HG03066 (cell line): Measurements from ENCODE around the gene ZFAND6.
"Not testable (repeated sequence)": the region's sequence is repeated elsewhere in the genome, so short reads cannot be mapped to it uniquely, and the experiment has no call there.

Experiments
- ATAC-seq: cut with Tn5 transposase; IDR thresholded peaks from one replicate; pipeline ENCODE4 v1.9.1; 2021; ENCODE audit warnings: low read depth; ENCODE audit not compliant: unreplicated experiment

The ZFAND6 gene

DNA sequence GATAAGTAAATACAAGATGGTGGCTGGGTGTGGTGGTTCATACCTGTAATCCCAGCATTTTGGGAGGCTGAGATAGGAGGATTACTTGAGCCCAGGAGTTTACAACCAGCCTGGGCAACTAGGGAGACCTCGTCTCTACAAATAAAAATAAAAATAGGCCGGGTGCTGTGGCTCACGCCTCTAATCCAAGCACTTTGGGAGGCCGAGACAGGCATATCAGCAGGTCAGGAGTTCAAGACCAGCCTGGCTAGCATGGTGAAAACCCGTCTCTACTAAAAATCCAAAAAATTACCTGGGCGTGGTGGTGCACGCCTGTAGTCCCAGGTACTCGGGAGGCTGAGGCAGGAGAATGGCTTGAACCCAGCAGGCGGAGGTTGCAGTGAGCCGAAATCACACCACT is 14.3 kb upstream of the ZFAND6 start:
- ATAC-seq = not testable (repeated sequence)

DNA sequence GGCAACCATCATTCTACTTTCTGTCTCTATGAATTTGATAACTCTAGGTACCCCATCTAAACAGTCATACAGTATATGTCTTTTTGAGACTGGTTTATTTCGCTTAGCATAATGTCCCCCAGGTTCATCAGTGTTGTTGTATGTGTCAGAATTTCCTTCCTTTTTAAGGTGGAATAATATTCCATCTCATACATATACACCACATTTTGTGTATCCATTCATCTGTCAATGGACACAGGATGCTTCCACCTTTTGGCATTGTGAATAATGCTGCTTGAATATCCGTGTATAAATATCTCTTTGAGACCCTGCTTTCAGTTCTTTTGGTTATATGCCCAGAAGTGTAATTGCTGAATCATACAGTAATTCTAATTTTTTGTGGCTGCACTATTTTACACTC is 10.4 kb upstream of the ZFAND6 start:
- ATAC-seq = no peak

DNA sequence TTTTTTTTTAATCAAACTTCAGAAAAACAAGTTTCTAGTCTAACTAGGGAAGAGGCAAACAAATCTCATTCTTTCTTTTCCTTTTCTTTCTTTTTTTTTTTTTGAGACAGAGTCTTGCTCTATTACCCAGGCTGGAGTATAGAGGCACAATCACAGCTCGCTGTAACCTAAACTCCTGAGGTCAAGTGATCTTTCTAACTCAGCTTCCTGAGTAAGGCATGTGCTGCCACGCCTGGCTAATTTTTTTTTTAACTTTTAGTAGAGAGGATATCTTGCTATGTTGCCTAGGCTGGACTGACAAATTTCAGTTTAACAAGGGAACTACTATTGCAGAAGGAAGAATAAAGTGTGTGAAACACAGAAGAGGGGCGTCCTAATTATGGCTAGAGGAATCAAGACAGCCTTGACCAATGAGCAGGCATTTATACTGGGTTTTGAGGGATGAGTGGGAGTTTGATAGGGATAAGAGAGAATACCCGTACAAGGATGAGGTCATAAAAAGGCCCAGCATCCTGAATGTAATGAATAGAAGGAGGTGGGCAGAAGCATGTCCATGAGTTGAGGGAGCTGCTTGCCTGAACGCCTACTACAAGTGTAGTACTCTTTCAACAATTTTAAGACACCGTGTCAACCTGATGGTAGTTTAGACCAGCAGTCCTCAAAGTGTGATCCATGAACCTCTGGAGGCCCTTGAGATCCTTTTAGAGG is 6.7 kb upstream of the ZFAND6 start:
- no peak for ATAC-seq

GRCh38 chr15:80055933-80056332 is 3.5 kb upstream of the ZFAND6 start:
- ATAC-seq = no peak

GRCh38 chr15:80058044-80058443 is 1.4 kb upstream of the ZFAND6 start:
- no peak for ATAC-seq

DNA sequence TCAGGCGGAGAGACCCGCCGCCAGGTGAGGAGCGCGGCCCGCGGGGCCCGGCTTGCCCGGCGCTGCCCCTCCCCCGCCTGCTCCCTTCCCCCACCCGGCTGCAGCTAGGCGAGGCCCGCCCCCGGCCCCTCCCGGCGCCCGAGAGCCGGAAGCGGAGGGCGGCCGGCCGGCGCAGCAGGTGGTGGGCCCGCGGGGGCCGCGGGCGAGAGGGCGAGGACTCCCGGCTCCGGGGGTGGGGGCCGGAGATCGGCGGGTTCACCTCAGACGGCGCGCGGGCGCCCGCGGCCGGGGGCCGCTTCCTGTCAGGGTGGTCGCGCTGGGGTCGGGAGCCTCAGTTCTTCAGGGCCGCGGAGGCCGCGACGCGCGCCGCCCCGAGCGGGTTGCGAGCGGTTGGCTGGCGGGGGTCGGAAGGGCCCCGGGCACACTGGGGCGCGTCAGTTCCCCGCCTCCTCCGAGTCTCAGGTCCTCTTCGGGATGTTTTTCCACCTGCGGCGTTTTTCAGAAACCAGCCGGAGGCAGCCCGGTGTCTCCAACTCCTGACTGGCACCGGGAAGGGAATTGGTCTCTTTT is 395 bp downstream of the ZFAND6 start:
- peak; percentile 44 for ATAC-seq

GRCh38 chr15:80060356-80061006 is 1.0 kb downstream of the ZFAND6 start:
- ATAC-seq = no peak

DNA sequence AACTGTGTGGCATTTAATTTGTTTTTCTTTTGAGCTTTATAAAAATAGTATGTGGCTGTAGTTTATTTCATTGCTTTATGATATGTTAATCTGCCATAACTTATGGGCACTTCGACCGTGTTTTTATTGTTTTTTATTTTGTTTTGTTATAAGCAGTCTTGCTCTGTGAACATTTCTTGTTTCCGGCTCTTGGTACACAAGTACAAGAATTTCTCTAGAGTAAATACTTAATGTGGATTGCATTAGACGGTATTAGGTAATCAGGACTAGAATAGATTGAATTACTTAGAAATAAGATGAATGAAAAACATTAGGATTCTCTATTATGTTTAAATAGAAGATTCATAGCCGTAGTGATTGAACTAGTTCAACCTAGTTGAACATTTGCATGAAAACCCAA is 2.1 kb downstream of the ZFAND6 start:
- ATAC-seq = no peak

DNA sequence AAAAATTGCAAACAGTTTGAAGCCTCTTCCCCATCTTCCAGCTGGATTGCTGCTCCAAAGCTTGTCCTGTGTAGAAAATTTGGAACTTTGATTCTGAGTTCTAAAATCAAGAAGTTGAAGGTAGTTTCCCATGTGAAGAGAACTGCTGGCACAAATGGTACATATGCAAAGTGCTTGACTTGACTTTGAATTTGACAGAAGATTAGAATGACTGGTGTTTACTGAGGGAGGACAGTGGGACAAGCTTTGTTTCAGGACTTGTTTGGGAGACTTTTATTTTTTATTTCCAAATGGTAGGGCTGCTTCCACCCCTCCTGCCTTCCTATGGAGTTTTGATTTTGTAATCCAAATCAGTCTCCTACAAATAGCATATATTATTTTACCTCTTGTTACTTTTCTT is 7.4 kb downstream of the ZFAND6 start:
- ATAC-seq = no peak

- no peak for ATAC-seq
These were observed 9.1 kb downstream of the ZFAND6 start for GRCh38 chr15:80068578-80068977.

GRCh38 chr15:80070840-80071239 is 11.4 kb downstream of the ZFAND6 start:
- no peak for ATAC-seq

GRCh38 chr15:80071652-80072051 is 12.2 kb downstream of the ZFAND6 start:
- ATAC-seq = no peak

DNA sequence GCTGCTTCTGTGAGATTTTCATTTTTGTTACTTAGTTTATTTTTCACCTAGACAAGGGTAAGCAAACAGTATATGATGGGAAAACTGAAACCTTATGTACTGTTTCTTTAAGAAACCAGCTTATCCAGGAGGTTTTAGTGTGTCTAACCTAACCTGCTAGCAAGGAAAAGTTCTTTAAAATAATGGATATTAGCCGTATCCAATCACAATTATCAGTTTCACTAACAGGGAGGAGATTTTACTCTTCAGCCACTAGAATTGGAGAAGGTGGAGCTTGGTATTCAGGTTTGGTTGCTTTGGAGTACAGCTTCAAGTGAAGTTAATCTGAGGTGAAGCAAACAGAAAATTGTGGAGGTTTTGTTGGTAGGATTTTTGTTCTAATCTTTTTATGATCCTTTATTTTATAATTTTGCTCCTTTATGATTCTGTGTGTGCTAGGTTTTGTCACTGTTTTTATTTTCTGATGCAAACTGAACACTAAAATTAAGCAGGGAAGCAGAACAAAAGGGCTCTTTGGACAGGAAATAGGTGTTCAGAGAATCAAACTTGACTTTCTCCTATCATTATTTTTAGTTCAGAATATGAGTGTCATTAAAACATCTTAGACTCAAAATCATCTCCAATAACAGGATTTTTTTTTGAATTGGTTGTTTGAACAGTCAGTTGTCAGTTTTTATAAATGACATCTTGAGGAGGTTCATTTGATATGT is 13.0 kb downstream of the ZFAND6 start:
- ATAC-seq = peak; percentile 70

DNA sequence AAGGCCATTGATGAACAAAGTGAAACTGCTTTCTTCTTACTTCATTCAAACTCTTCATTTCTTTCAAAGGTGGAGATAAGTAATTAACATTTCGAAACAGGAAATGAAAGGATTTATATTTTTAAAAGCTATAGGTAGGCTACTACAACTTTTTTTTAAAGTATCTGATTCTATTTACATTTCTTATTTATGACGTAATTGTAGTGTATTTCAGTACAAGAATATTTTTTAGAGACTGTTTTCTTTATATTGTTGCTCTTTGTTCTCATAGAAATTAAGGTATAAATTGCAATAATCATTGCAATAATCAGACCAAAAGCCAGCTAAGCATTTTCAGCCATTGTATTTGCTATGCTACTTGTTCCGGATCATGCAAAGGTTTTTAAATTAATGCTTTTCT is 13.7 kb downstream of the ZFAND6 start:
- no peak for ATAC-seq

DNA sequence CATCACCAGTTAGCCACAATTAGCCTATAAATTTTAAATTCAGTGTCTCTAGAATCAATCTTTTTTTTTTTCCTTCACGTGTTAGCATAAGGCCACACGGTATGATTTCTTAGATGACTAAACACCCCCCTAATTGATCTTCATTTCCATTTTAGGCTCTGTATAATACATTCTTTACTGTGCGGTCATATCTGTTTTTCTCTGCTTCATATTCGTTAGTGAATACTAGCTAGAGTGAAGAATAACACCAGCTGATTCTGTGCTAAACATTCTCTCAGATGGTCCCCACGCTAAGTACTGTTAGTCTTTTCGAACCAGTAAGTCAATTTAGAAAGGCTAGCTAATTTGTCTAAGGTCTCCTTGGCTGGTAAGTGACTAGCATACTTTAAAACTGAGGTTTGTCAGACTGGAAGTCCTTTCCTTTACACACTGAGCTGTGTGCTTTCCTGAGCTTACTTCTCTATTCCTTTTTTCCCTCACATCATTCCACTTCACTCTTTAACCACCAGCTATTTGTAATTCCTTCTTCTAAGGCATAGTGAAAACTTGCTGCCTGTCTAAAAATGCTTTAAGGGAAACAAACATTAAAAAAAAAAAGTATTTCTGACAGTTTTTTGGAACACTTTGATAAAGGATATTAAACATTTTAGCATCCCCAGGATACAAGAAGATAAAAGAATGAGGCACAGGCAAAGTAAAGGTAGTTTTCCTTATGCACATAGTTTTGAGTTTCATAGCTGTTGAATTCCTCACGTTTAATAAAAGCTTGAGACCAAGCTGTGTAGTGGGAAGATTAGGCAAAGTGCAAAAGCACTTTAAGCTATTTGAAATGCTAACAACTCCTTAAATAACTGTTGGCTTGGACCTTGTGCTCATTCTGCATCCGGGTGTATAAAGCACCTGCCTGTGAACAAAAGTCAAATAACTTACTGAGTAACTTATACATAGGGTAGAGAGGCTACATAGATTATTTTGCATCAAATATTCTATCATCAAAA is 17.1 kb downstream of the ZFAND6 start:
- ATAC-seq = no peak

GRCh38 chr15:80081390-80081789 is 21.9 kb downstream of the ZFAND6 start:
- ATAC-seq = no peak

GRCh38 chr15:80087104-80087503 is 27.6 kb downstream of the ZFAND6 start:
- no peak for ATAC-seq

GRCh38 chr15:80090041-80090440 is 30.6 kb downstream of the ZFAND6 start:
- ATAC-seq = no peak

GRCh38 chr15:80090879-80091503 is 31.5 kb downstream of the ZFAND6 start:
- ATAC-seq = no peak
